Right lung (tissue), 5 donors: ENCODE measurements around the gene NYNRIN. TPM values are rescaled to one million over a fixed set of nuclear protein-coding genes. Genes with fewer than 3 reads are reported as not detected.

Experiments used
- DNase-seq, 2 donors: peaks; one replicate each; pipeline ENCODE4 v3.0.0-alpha.2; 2013
- polyA plus RNA-seq, 5 donors: library from polyadenylated mRNA; unstranded; fragments of 120-200 nt; gene quantifications; one replicate each; pipeline versions ENCODE4 v1.2.1 to v1.2.3, GENCODE V29; 2013; ENCODE audit warnings: inconsistent platforms in 1 of 5, low replicate concordance in 1 of 5; ENCODE audit not compliant: insufficient read length in 5 of 5, insufficient read depth in 1 of 5

NYNRIN gene
- polyA plus RNA-seq, 5 donors = 78.3 to 109 (median 88.7) TPM

DNA sequence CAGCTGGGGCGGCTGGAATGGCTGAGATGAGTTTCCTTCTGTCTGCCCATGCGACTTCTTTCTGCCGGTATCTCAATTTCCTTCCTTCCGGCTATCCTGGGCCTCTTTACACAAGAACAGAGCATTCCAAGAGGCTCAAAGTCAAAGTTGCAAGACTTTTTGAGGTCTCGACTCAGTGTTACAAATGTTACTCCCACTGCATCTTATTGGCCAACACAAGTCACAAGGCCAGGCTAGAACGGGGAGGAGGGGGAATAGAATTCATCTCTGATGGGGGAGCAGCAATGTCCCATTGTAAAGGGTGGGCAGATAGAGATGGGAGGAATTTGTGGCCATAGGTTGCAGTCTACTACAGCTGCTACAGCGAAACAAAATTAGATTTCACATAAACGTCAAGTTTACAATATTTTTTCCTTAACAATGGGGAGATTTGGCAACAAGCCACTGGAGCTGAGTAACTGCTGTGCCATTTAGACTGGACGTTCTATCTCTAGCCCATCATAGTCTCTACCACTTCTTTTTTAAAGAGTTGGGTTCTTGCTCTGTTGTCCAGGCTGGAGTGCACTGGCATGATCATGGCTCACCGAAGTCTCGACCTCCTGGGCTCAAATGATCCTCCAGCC is 9.5 kb upstream of the NYNRIN start:
- no peak for DNase-seq

DNA sequence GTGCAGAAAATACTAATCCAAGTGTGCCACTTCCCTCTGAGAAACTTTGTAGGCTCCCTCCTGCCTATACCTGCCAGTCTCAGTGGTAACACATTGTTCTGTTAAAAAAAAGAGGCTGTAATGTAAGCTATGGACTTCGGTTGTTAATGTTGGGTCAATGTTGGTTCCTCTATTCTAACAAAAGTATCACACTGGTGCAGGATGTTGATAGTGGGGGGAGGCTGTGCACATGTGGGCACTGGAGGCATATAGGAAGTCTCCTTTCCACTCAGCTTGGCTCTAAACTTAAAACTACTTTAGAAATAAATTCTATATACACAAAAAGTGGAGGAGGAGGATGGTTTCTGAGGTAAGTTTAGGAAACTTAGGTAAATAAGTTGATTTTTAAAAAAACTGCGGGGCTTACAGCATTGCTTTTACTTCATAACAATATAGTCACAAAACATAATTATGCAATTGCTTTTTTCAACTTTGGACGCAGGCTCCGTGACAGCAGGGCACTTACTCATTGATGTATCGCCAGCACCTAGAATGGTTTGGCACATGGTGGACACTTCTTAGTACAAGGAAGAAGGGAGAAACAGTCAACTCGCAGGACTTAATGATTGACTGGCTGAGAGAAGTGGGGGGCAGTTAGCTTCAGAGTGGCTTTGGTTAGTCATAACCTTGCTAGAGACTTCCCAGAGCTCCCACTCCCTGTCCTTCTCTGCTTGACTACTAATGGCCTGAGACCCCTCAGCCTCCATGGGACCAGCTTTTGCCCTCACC is 7.9 kb upstream of the NYNRIN start:
- DNase-seq = no peak

DNA sequence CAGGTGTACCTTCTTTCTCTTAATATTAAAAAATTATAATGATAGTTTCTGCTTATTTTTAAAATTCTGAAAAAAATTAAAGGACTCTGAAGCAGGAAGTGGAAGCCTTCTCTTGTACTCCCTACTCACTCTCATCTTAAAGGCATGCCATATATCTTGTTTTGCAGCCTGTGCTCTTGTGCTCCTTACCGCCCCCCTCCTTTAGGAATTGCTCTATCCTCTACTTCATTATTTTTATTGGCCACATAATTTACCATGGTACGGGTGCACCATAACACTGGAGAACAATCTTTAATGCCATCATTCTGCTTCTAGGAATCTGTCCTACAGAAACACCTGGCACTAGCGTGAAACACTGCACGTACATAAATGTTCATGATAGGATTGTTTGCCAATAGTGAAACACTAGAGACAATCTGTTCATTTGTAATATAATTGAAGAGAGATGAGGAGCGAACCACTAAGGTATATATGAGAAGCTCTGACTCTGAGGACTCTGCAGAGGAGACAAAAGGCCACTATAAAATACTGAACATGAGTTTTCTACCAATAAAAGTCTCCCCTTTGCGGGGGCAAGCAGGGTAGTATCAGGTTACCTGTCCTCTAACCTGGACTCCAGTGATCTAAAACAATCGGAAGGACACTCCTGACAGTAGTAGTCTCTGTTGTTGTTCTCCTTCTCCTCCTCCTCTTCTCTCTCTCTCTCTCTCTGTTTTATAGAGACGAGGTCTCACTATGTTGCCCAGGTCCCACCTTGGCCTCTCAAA is 6.3 kb upstream of the NYNRIN start:
- DNase-seq = no peak

DNA sequence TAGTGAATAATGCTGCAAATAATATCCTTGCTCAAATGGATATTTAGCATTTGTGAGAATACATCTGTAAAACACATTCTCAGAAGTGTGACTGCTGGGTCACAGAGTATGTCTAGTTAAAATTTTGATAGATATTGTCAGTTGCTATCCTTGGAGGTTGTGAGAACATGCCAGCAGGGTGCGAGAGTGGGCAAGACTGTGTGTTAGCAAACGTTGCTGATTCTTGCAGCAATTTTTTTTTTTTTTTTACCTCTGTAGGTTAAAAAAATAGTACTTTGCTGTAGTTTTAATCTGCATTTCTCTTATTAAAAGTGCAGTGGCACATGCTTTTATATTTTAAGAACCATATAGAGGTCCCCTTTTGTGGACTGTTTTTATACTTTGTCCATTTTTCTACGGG is 4.5 kb upstream of the NYNRIN start:
- DNase-seq = no peak

DNA sequence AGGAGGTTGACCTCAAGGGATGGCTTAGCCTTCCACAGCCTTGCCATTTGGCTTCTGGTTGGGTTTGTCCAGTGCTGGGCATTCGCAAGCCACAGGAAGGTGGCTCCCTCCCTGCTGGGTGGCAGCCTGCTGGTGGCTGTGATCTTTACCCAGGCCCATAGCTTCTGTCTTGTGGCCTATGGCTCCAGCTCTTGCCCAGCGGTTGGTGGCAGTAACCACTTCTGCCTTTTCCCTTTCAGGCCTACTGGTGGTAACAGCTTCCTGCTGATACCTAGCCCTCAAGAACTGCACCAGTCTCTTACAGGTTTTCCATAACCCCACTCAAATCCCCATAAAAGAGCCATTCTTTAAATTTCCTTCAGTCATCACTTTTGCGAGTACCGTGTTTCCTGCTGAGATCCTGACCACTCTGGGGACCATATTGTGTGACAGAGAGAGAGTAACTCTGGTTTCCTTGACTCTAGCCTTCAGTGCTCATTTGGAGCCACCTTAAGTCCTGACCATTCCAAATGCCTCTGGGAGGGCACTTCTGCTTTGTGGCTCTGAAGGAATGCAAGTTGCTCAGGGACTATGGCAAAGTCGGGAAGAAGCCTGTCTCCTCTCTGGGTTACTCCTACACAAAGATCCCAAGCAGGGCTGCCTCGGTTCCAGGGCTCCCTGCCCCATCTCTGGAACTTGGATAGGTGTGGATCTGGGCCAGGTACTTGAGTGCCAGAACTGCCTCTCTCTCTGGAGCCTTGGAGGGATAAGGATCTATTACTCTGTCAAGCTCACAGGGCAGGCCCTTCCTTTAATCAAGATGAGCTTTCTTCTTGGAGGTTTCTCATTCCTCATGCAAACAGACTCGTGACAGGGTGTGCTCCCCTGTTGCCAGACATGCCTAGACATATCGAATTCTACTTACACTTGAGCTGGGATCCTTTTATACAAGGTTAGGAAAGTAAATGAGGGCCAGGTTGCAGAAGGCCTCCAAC is 2.9 kb upstream of the NYNRIN start:
- DNase-seq = no peak

DNA sequence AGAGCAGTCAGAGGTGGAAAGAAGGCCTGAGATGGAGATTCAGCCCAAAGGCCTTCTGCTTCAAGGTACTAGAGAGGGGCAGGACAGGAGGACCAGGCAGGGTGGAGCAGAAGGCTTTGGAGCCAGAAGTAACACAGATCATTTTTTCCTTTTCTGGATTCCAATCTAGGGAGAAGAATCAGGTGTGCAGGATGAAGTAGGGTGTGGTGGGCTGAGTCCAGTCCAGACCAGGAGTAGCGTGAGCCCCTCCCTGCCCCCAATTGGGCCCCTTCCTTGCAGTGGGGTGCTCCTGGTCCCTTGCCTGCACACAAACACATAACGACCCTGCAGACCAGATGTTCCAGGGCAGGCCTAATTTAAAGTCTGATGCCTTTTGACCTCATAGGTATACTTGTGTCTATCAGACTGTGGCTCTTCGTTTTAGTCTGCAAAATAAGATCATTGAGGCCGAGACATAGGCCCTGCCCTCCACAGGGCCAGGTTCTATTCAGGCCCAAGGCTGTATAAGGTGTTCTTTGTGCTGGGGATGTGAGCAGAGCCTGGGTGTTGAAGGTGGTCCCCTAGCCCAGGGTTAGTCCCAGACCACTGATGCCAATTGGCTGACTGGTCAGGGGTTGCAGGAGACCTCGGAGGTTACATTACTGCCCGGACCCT is 1.0 kb upstream of the NYNRIN start:
- DNase-seq = no peak

DNA sequence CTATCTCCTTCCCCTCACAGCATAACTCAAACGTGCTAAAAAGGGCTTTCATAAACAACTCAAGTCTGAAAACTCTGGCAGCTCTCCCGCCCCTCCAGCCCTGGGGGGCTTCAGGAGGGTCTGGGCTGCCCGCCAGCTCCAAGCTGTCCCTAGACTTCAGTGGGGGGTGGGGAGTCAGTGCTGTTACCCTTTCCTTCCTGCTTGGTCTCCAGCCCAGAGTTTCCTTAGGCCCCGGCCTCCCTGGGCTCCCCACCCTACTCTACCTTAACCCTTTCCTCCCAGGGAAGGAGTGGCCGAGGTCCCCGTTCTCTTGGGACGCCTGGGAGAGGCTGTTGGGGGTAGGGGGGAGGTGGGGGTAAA is 530 bp upstream of the NYNRIN start:
- DNase-seq = peak; percentile 90 to 92

DNA sequence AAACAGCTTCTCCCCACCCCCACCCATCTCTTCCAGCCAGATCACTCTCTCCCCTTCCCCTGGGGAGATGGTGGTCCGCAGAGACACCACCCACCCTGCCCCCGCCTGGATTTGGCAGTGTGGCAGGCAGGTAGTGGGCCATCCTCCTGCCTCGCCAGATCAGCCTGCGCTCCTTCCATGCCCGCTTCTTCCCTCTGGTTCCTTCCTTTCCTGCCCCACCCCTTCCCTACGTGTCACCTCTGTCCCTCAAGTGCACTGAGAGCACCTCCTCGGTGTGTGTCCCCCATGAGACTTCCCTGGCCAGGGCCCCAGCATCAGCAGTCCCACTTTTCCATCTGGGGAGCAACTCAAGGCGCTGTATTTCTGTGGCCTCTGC is 632 bp downstream of the NYNRIN start:
- DNase-seq = no peak

DNA sequence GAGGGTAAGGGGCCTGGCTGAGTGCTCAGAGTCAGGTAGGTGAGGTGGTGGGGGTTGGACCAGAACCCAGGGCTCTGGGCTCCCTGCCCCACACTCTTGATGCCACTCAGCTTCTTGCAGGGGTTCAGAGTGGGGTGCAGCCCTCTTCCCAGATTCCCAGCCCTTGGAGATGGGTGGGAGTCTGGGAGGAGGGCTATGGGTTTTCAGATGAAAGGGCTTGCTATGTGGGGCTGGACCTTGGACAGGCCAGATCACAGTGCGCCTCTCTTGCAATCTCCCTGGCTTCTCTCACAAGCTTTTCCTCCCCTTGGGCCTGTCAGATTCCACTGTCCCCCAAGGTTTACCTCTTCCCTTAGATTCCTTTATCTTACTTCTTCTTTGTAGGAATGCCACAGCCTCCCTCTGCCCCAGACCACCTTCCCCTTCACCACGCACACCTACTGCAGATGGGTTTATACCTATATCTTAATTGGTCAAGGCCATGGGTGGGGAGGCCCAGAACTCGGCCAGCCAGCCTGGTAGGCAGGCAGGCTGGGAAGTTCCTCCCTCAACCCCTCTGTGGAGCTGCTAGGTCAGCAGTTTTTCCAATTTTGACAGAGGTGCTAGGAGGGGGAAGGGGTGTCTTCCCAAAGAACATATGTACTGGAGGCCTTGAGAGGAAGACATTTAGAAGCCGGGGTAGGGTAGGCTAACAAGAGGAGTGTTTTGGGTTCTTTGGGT is 1.4 kb downstream of the NYNRIN start:
- no peak for DNase-seq

DNA sequence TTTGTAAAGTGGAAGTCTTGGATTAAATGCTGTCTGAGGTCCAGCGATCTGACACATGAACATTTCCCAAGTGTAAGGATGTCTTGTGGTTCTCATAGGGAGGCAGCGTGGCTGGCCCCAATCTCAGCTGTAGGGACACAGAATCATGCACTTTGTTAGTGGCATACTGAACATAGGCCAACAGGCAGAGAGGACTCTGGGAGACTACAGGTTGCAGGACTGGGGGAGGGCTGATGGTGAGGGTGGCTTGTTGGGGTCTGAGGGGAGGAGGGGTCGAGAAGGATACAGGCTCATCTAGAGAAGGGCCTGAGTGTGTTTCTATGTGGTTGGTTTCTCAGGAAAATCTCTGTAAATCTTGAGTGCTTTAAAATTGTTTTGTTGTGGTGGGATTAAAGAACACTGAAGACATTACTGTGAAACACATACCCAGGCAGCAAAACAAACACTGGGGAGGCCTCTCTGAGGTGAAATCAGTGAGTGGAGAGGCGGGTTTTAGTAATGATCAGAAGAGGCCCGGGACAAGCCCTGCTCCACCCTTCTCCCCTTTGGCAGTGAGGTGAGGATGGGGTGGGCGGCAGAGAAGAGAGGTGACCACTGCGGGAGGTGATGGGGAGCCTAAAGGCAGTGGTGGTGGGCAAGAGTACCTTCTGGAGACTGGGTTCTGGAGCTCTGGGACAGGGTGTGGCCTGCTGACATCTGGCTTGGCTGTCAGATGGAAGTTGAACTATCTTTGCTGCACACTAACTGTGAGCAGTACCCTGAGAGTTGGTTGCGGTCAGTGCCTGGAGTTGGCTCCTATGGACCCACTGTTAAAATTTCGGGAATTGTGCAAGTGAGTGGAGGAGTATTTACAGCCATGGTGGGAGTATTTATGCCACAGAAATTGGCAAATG is 3.3 kb downstream of the NYNRIN start:
- no peak for DNase-seq

DNA sequence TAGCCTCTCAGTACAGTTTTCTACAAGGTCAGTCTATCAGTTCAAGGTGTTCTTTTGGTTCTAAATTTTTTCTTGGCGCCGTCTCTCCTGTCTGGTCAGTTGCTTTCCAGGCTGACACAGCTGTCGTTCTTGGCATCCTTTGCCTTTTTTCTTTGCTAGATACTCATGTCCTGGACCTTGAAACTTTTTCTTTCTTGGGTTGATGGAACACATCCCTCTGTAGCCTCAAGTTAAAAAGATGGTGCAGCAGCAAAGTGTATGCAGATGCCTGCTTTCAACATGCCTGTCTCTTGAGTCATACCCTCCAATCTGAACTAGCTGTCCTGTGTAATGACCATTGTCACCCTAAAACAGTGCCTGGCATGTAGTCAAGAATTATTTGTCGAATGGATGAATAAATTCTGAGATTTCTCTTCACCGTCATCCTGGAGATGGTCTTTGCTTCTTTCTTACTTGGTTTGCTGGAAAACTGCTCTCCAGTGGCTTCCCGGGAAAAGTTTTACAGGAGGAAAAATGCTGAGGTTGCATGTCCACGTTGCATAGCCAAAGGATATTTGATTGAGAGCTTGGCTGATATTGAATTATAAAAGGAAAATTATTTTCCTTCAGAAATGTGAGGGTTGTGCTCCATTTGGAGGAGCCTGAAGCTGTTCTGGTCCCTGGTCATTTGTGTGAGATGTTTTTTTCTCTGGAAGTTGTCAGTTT is 4.6 kb downstream of the NYNRIN start:
- peak; percentile 70 to 71 for DNase-seq

DNA sequence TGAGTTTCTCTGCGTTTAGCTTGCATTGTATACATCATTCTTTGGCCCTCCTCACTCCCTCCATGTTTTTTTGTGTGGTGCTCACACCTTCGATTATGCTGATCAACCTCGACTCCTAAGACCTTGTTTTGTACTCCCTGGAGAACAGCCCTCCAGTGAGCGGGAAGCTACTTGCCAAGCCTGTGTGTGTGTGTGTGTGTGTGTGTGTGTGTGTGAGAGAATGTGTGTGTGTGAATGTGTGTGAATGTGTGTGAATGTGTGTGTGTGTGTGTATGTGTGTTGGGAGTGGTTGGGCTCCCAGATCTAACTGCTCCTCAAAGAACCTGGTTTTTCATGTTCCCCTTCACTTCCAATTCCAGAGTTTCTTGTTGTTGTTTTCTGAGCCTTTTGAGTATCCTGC is 6.0 kb downstream of the NYNRIN start:
- DNase-seq = no peak

DNA sequence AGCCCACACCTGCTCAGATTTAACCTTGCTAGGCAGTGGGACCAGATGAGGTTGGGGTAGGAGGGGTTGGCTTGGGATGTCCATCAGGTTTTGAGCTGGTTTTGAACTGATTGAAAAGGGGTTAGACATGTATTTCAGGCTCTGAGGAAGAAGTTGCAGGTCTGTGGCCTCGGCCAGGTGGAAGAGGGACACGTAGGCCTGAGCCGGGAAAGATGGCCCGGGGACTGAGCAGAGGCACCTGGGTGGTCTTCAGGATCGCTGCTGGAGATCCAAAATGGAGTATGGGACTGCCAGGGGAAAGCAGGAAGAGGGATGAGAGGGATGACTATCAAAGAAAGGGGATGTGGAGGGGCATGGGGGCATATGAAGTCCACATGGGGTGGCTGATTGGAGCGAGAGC is 7.6 kb downstream of the NYNRIN start:
- no peak for DNase-seq

DNA sequence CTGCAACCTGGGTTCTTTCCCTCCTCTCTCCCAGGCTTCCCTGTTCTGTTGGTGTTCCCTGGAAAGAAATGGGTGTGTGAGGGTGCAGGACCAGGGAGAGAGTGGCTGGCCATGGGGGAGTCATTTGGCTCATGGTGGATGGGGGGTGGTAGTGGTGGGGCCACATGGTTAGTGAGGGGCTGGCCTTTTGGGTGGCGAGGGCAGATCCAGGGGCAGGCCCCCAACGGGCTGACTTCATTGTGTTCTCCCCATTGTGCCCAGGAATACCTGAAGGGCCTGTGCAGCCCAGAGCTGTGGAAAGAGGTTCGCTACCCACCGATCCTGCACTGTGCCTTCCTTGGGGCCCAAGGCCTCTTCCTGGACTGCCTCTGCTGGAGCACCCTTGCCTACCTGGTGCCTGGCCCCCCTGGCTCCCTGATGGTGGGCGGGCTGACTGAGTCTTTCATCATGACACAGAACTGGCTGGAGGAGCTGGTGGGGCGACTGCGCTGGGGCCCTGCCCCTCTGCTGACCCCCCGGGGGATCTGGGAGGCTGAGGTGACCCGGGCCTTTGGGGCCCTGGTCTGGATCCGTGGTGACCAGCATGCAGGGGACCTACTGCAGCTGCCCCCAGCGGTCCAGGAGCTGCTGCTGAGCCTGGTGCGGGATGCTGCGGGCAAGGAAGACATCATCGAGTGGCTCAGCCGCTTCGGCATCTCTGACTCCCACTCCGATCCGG is 9.0 kb downstream of the NYNRIN start:
- DNase-seq = no peak

DNA sequence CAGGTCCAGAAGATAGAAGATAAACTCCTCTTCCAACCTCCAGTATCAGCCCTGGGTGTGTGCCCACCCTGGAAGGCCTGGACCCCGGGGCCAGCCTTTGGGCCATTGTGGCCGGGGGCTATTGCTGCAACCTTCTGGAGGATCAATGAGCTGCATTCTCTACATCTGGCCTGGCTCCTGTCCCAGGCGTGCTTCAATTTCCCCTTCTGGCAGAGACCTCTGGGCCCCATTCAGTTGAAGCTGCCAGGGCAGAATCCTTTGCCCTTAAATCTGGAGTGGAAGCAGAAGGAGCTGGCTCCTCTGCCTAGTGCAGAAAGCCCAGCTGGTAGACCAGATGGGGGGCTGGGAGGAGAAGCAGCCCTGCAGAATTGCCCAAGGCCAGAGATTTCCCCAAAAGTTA is 10.0 kb downstream of the NYNRIN start:
- no peak for DNase-seq

DNA sequence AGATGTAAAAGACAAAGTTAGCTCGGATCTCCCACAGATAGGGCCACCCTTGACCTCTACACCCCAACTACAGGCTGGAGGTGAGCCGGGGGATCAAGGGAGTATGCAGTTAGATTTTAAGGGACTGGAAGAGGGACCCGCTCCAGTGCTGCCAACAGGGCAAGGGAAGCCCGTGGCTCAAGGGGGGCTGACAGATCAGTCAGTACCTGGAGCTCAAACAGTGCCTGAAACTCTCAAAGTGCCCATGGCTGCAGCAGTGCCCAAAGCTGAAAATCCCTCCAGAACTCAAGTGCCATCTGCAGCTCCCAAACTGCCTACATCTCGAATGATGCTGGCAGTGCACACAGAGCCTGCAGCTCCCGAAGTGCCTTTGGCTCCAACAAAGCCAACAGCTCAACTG is 10.4 kb downstream of the NYNRIN start:
- DNase-seq = no peak

DNA sequence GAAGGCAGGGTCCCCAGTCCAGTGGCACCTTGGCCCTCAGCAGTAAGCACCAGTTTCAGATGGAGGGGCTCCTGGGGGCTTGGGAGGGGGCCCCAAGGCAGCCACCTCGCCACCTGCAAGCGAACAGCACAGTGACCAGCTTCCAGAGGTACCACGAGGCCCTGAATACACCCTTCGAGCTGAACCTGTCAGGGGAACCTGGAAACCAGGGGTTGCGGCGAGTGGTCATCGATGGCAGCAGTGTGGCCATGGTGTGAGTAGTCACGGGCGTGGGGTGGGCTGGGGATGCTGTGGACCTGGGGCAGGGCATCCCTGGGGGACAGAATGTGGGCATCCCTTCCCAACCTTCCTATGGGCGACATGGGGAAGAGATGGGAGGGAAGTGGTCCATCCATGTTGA is 11.2 kb downstream of the NYNRIN start:
- no peak for DNase-seq
